GM21367 (cell line): ENCODE measurements around the gene UMOD.

Experiments used
- ATAC-seq: cut with Tn5 transposase; IDR thresholded peaks from one replicate; pipeline ENCODE4 v1.9.1; 2021; ENCODE audit not compliant: unreplicated experiment

The UMOD gene

DNA sequence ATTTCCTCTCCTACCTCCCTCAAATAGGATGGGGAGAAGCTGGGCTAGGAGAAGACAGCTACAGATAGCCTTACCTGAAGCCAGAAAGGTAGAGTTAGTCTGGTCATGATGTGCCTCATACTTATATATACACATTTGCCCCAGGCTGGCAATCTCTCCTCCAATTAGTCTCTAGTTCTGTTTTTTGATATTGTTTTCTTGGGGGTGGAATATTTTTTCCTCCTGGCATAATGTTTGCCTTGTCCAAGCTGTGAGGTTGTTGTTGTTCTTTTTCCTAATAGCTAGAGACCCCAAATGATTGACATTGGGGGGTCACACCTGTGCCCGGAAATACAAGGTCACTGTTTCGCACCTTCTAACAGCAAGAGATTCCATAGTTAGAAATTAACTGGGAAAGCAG is at the start of gene UMOD:
UMOD (minus strand) TSS at position 101 of the 400 bp plus-strand sequence. CDS start 1,978 bp downstream, outside the sequence.
- ATAC-seq: no peak

DNA sequence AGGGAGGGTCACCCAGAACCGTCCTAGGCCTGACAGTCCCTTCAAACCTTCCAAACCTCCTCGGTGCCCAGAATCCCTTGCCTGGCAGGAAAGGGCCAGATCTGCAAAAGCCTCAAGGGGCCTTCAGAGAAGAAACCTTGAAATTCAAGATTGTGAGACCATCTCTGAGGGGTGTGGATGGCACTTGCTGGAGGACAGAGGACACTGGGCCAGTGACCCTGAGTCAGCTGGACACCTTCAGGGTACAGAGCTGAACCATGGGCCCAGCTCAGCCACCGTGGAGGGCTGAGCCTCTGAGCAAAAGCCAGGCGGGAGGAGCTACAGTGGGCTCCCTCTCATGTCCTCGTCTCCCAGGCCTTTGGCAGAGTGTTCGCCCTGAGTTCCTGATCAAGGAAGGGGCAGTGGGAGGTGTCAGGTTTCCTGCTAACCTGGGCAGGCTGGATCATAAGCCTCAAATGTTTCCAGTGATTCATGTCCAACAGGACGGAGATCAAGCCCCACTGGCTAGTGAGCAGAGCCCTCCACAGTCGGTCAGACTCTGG is 49.0 kb upstream of the UMOD start:
- ATAC-seq: no peak

DNA sequence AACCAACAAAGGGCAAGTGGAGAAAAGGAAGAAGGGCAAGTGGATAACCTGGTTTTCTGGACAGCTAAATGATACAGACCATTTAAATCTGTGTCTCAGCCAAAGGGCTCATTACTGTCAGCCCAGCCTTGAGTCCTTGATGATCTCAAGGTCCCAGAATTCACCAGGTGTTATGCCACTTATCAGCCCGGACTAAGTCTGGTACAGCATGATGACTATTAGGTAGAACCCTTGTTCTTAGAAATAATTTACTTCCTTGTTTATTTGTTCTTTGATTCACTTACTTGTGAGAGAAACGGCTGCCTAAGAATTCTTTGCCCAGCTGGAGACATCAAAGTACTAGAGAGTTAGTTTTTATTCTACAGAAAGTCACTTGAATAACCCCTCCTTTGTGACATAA is 48.6 kb upstream of the UMOD start:
- ATAC-seq: no peak

DNA sequence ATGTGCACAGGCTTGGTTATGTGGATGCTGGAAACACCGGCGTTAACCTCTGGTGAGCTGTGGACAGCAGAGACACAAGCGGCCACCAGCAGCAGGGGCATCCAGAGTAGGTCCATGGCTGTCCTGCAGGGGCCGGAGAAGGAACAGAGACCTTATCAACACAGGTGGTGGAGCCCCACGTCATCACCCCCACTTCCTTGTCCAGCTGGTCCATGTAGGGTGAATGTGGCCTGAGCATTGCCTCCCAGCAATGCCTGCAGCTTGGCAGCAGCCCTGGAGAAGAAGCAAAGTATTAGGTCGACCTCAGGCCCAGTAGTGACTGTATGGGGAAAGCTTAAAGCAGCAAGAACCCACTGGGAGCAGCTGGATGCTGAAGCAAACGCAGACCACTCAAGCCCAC is 46.7 kb upstream of the UMOD start:
- no peak for ATAC-seq

DNA sequence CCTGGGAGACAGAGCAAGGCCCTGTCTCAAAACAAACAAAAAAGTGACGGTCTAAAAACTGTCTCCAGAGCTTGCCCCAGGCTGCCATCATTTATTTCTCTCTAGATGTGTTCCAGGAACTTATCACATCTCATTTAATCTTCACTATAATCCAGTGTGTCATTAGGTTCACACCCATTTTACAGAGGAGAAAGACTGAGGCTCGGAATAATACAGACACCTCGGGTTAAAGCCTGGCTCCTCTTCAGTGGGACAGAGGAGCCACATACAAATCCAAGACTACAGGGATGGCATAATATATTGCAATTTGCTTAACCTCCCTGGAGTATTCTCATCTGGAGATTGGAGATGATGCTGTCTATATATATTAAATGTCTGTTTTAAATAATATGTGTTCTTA is 46.1 kb upstream of the UMOD start:
- no peak for ATAC-seq

DNA sequence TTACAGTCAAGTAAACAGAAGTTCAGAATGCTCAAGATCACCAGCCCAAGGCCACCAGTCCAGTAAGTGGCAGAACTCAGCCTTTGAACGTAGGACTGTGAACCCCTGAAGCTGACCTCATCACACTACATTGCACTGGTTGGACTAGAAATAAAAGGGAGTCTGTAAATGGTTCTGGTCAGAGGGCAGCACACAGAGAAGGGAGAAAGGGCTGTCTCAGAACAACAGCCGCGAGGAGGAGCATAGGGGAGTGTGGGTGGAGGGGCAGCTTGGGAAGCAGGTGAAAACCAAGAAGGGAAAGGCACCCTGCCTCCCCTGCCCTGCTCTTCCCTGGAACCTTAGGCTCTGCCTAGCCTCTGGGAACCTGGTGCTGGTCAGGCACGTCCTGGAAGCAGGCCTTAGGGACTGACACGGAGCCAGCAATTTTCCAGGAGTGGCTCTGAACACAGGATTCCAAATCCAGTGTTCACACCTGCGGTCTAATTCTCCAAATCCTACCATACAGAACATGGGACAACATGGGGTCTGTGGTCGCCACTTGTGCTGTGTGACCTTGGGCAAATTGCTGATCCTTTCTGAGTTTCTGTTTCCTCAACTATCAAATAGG is 45.1 kb upstream of the UMOD start:
- no peak for ATAC-seq

DNA sequence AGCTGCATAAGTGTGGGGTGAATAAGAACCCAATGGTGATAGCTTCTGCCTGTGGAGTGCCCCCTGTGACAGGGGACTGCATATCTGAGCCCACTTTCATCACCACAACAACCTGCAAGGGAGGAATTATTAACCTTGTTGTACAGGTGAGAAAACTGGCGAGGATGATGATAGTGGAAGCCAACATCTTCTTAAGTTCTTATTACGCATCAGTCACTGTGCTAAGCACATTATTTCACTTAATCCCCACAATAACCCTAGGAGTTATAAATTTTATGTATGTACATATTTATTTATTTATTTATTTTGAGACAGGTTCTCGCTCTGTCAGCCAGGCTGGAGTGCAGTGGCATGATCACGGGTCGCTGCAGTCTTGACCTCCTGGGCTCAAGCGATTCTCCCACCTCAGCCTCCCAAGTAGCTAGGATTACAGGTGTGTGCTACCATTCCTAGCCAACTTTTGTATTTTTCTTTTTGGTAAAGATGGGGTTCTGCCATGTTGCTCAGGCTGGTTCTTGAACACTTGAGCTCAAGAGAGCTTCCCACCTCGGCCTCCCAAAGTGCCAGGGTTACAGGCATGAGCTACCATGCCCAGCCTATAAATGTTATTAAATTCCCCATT is 44.4 kb upstream of the UMOD start:
- no peak for ATAC-seq

DNA sequence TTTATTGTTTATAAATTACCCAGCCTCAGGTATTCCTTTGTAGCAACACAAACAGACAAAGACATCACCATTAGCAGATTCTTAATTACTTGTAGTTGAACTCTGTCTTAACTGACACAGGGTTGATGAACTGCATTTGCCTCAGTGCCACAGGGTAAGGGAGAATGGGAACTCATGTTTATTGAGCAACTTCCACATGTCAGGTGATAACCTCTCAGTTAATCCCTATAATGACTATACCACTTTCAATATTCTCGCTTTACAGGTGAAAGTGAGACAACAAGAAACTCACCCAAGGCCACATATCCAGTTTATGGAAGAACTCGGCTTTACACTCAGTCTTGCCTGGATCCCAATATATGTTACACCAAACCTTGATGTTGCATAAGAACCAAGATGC is 43.4 kb upstream of the UMOD start:
- no peak for ATAC-seq

DNA sequence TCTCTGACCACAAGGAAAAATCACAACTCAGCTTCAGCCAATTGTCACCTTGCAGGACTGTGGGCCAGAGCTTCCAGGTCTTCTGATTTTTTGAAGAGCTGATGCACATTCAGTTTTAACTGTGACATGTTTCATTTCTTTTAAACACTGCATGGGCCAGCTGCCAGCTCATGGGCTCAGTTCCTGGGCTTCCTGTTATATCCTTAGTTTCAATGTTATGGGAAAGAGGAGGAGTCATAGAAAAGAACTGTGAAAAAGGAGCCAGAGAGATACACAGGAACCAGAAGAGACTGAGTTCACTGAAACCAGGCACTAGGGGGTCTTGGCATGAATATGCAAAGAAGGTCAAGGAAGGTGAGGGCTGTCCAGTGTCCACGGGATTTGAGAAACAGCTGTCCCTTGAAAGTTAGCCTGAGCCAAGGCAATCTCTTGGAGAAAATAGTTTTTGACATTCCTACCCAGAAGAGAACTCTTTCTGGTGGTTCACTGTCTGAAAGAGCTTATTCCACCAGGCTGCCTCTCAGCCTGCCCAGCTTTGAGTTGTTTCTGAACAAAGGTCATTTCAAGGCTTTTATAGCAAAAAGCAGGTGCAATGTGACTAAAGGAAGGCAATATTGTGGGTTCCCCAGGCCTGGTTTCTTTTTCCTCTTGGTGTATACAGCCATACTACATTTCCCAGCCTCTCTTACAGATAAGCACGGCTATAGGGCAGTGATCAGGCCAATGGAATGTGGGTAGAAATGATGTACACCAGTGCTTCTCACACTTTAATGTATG is 41.5 kb upstream of the UMOD start:
- no peak for ATAC-seq

DNA sequence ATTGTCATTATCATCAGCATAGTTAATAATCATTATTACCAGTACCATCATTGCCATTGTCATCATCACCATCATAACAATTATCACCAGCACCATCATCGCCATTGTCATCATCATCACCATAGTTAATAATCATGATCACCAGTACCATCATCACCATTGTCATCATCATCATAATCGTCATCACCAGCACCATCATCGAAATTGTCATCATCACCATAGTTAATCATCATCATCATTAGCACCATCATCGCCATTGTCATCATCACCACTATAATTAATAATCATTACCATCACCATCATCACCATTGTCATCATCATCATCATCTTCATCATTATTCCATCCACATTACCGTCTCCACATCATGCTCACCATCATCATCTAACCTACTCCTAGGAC is 38.5 kb upstream of the UMOD start:
- ATAC-seq: no peak

DNA sequence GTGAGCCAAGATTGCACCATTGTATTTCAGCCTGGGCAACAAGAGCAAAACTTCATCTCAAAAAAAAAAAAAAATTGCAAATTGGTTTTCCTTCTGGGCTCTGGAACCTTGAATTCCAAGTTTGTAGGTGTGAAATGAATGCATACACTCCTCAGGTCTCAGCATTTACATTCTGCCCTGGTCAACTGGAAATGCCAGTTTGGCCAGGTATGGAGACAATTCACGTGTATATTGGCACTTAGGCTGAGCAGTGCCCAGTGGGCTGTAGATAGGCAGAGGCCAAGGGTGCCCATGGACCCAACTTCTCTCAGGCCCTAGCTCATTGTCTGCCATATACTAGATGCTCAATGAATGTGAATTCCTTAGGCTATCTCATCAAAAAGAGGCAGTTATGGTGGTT is 36.3 kb upstream of the UMOD start:
- ATAC-seq: no peak

DNA sequence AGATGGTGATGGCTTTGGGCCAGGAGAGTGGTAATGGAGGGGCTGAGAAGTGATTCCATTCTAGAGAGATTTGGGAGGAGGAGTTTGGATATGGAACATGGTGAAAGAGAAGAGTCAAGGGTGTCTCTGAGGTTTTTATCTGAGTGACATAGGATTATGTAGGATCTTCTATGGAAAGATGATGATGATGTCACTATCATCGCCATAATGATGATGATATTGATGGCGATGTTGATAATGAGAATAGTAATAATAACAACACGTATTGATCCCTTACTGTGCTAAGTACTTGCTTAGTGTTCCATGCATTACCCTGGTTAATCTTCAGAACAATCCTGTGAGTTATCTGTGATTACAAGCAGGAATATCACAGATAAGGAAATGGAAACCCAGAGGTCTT is 35.5 kb upstream of the UMOD start:
- ATAC-seq: no peak

DNA sequence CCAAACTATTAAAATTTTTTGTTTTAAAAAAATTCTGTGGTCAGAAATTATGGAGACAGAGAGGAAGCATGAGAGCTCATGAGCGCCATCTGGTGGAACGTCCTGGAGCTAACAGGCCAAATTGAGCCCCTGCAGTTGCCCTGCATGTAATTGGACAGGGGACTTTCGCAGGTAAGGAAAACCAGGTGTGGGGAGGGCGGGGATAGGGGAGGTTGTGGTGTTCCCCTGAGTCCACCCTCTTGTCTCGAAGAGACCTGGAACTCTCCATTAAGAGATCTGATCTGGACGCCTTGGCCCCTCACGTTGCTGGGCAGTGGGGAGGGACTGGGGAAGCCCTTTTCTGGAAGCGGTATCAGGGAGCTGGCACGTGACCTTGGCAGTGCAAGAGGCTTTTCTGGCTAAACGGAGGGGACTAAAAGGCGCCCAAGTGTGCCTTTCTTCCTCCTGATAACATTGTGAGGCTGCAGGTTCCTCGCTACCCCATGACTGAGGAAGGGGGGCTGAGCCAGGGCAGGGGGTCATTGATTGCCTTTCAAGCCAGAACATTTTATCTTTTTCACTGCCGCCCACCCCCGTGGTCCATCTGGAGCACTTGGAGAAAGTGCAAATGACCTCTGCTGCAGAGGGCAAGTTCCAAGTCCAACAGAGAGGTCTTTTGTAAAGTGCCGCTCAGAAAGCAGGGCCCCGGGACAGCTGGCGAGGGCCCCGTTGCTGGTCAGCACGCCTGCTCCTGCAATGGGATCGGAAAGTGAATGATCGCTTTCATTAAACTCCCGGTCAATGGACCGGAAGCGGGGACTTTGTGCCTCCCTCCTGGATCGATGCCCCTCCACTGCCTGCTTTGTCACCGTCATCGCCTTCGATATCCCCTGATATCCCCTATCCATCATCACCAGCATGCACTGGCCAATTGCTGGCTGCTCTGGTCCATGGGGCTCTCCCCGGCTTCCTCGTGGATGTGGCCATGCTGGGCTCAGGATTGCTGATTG is 33.6 kb upstream of the UMOD start:
- ATAC-seq: no peak

DNA sequence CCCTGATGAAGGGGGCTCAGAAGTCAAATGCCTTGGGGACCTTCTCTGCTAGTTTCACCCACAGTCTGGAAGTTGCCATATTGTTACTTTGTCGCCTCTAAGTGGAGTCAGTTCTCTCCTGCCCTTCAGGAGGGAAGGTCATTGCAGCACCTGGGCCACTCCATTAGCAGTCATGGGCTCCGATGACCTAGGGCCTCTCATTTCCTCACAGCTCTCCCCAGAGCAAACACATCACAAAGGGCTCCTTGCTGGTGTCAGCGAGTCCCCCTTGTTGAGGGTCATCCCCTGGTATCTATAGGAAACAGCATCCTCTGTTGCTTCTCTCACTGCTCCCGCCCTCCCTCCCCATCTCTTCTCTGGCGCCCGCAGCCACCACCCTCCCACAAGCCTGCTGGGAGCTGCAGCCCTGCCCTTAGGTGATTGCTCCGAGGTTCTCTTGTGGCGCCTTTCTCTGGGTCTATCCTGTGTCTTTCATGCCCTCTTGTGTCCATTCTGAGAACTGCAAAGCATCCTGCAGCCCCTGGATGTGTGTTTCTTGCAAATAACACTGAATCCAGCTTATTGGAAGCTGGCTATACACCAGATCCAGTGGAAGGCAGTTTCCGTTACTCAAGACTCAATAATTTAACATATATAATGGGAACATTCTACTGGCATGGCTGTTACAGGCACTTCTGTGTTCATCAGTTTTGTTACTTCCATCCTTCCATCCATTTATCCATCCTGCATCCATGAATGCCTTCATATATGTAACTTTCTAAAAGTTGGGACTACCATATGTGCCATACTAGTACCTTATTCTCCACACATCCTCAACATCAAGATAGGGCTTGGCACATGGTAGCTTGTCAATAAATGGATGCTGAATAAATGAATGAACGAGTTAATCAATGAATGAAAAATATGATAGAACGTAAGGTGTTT is 30.9 kb upstream of the UMOD start:
- peak; percentile 74 for ATAC-seq

DNA sequence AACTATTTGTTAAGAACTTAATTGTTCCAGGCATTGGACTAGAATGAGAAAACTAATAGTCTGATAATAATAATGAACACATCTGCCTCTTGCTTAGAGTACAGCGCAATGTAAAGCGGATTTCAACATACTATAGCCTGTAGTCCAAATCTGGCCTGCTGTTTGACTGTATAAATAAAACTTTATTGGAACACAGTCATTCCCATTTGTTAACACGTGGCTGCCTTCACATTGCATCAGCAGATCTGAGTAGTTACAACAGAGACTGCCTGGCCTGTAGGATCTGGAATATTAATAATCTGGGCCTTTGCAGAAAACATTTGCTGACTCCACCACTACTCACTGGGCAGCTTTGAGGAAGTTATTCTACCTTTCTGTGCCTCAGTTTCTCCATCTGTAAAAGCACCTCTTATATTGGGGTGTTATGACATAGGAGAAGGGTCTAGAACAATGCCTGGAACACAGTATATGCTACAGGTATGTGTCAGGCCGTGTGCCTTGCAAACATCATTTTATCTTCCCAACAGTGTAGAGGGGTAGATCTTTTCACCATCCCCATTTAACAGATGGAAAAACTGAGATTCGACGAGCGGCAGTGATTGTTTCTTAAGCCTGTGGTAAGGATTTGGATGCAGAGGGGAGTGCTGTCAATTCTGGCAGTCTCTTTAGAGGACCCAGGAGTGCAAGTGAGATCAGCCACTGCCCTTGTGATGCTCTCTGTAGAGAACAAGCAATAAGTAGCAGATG is 29.9 kb upstream of the UMOD start:
- no peak for ATAC-seq

DNA sequence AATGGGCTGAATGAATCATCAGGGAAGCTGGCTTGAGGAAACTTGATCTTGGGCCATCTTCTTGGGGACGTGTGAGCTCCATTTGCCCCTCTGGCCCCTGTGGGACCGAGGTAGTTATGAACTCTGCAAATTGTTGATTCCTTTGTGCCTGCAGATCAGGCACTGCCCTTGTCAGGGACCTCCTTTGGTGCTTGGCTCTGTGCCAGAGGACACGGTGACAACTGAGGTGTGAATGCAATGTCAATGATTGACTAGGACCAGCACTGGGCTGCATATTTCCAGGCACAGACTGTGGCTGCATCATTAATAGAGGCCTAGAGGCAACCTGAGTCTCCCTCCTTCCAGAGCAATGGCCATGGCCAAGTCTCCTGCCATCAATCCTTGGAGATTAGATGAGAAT is 28.3 kb upstream of the UMOD start:
- ATAC-seq: no peak

DNA sequence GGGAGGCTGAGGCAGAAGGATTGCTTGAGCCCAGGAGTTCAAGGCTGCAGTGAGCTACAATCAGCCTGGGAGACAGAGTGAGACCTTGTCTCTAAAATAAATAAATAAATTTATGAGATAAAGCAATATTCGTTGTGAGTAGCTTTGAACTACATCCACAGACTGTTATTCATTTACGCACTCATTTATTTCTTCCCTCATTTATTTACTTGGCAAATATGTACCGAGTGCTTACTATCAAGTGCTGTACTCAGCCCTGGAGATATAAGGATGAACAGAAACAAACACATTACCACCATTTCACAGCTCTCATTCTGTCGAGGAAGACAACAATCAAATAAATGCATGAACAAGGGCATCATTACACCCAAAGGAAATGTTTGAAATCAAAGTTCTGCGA is 24.7 kb upstream of the UMOD start:
- no peak for ATAC-seq

DNA sequence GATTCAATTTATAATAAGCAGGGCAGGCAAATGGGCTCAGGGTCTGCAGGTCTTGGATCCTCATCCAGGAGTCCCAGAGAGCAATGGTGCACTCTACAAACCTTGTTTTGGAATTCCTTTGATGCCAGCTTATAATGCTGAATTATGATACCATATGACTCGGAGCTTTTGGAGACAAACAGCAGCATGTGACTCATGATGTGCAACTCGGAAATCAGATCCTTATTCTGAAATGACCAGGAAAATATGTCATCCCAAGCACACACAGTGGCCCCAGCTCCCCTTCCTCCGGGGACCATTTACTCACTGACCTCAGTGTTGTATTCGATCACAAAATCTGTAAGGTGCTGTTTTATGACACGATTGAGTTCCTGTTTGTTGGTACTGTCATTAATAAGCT is 20.2 kb upstream of the UMOD start:
- ATAC-seq: no peak

DNA sequence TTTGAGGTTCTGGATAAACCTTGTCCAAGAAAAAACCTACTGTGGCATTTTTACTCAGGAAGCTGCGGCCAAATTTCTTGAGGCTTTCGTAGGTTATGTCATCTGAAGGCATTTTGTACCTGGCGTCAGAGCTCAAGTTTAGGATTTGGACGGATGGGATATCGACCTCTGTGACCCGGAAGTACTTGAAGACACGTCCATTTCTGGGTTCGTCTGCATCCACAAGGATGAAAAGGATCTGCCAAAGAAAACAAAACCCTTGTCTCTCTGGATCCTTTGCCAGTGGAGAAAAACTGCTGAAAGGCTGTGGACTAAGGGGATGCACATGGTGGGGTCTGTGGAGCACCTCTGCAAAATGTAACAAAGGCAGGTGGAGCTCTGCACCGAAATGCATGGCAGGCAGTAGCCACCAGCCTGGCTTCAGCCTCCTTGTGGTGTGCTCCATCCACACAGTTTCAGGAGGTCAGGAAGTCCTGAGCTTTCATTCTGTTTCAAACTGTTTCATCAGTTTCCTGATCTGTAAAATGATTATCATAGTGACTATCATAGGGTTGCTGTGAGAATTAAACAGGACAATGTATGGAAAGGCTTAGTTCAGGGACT is 17.0 kb upstream of the UMOD start:
- ATAC-seq: no peak
